OCI-LY1 (cell line): ENCODE data around the gene BAIAP3.

Experiments
- H2AFZ ChIP-seq: fragments of 200-600 bp; sonication (generic), shearing (Covaris generic); 2 replicates; pipeline ENCODE4 v1.6.0; 2014; ENCODE audit warnings: antibody characterized with exemption, mild to moderate bottlenecking, low read length
- H3F3A ChIP-seq: fragments of 200-600 bp; sonication (generic), shearing (Covaris generic); 2 replicates; pipeline ENCODE4 v1.6.0; 2014; ENCODE audit warnings: mild to moderate bottlenecking, antibody characterized with exemption, low read length, moderate library complexity; ENCODE audit not compliant: insufficient read depth
- H3K27ac ChIP-seq: fragments of 200-600 bp; sonication (generic); 2 replicates; pipeline ENCODE4 v1.5.1; 2014; ENCODE audit warnings: low read length, mixed run types, mild to moderate bottlenecking, low read depth; ENCODE audit not compliant: poor library complexity, severe bottlenecking
- H3K27me3 ChIP-seq: fragments of 200-600 bp; sonication (generic); 2 replicates; pipeline ENCODE4 v1.6.0; 2014; ENCODE audit warnings: antibody characterized with exemption, mild to moderate bottlenecking, low read length, moderate library complexity; ENCODE audit not compliant: insufficient read depth
- H3K36me3 ChIP-seq: fragments of 200-600 bp; sonication (generic); 2 replicates; pipeline ENCODE4 v1.6.1; 2014; ENCODE audit warnings: mild to moderate bottlenecking, antibody characterized with exemption, low read length, moderate library complexity, mixed read lengths; ENCODE audit not compliant: insufficient read depth
- H3K4me1 ChIP-seq: fragments of 200-600 bp; sonication (generic); 2 replicates; pipeline ENCODE4 v1.5.1; 2014; ENCODE audit warnings: mild to moderate bottlenecking, low read length, moderate library complexity; ENCODE audit not compliant: insufficient read depth, severe bottlenecking
- H3K4me2 ChIP-seq: fragments of 200-600 bp; sonication (generic), shearing (Covaris generic); 2 replicates; pipeline ENCODE4 v1.6.1; 2014; ENCODE audit warnings: low read length
- H3K4me3 ChIP-seq: fragments of 200-600 bp; sonication (generic); 2 replicates; pipeline ENCODE4 v1.5.1; 2014; ENCODE audit warnings: low read length, low read depth, mild to moderate bottlenecking, mixed read lengths; ENCODE audit not compliant: poor library complexity, severe bottlenecking
- H3K79me2 ChIP-seq: fragments of 200-600 bp; shearing (Covaris generic); 2 replicates; pipeline ENCODE4 v1.6.1; 2016; ENCODE audit warnings: mixed run types, low read length, mixed read lengths; ENCODE audit not compliant: insufficient read depth
- H3K9ac ChIP-seq: fragments of 200-600 bp; sonication (generic), shearing (Covaris generic); 2 replicates; pipeline ENCODE4 v1.6.1; 2014; ENCODE audit warnings: mild to moderate bottlenecking, low read length, mixed read lengths
- H3K9me2 ChIP-seq: fragments of 200-600 bp; sonication (generic), shearing (Covaris generic); 2 replicates; pipeline ENCODE4 v1.6.1; 2014; ENCODE audit warnings: low read depth, mild to moderate bottlenecking, low read length, mixed read lengths
- H3K9me3 ChIP-seq: fragments of 200-600 bp; shearing (Covaris generic); 2 replicates; pipeline ENCODE4 v1.6.1; 2014; ENCODE audit warnings: low read length, mixed read lengths
- H4K20me1 ChIP-seq: fragments of 200-600 bp; sonication (generic), shearing (Covaris generic); 2 replicates; pipeline ENCODE4 v1.6.0; 2016; ENCODE audit warnings: mild to moderate bottlenecking, low read length; ENCODE audit not compliant: insufficient read depth
- EZH2 ChIP-seq: fragments of 200-600 bp; sonication (generic), shearing (Covaris generic); IDR thresholded peaks from 2 replicates; pipeline ENCODE4 v1.8.0; 2017; ENCODE audit warnings: borderline replicate concordance, mixed run types, mild to moderate bottlenecking, antibody characterized with exemption, low read length, moderate library complexity, mixed read lengths
- TF ChIP-seq, protein P1 (sequence below): fragments of 200-600 bp; sonication (generic), shearing (Covaris generic); IDR thresholded peaks from 2 replicates; pipeline ENCODE4 v1.5.1; 2017; ENCODE audit warnings: mild to moderate bottlenecking, antibody characterized with exemption, low read length, moderate library complexity, mixed read lengths

The BAIAP3 gene

DNA sequence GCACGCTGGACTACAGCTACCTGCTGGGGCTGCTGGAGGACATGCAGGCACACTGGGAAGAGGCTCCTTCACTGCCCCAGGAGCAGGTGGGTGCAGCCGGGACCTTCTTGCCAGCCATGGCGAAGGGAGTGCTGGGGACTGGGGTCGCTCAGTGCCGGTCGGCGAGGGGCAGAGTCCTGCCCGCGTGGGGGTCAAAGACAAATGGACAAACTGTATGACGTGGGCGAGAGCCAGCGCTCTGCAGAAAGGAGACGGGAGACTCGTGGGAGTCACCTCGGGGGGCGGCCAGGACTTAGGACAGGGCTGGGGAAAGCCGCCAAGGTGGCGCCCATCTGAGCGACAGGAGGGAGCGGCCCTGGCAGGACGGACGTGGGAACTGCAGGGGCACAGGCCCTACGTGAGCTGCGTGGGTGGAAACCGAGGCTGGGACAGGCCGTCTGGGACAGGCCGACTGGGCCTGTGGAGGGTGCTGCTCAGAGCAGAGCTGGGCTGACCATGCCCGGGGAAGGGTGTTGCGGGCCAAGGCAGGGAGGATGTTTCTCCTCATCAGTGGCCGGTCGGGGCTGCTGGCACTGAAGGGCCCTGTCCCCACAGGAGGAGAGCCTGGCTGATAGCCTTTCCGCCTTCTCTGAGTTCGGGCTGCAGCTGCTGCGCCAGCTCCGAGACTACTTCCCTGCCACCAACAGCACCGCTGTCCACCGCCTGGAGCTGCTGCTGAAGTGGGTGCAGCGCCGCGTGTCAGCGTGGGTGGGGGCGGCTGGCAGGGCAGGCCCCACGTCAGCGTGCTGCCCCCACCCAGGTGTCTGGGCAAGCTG lies 10.2 kb downstream of the BAIAP3 start:
- peak overlapping the region; percentile 64 for H3K4me2 ChIP-seq
- no peak overlapping the region for H2AFZ ChIP-seq
- H3K27me3 ChIP-seq = peaks cover 4% of the 10 kb centered on the region; the same call in 1 of the 2 replicates
- H4K20me1 ChIP-seq = no peaks in the 10 kb centered on the region
- H3K9me3 ChIP-seq = no peaks in the 10 kb centered on the region
- H3K79me2 ChIP-seq = no peaks in the 10 kb centered on the region
- no peaks in the 10 kb centered on the region for H3K9me2 ChIP-seq
- no peak overlapping the region for H3K9ac ChIP-seq
- H3F3A ChIP-seq = no peaks in the 10 kb centered on the region; the same call in 1 of the 2 replicates
- TF ChIP-seq, protein P1, sequence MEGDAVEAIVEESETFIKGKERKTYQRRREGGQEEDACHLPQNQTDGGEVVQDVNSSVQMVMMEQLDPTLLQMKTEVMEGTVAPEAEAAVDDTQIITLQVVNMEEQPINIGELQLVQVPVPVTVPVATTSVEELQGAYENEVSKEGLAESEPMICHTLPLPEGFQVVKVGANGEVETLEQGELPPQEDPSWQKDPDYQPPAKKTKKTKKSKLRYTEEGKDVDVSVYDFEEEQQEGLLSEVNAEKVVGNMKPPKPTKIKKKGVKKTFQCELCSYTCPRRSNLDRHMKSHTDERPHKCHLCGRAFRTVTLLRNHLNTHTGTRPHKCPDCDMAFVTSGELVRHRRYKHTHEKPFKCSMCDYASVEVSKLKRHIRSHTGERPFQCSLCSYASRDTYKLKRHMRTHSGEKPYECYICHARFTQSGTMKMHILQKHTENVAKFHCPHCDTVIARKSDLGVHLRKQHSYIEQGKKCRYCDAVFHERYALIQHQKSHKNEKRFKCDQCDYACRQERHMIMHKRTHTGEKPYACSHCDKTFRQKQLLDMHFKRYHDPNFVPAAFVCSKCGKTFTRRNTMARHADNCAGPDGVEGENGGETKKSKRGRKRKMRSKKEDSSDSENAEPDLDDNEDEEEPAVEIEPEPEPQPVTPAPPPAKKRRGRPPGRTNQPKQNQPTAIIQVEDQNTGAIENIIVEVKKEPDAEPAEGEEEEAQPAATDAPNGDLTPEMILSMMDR = no peak
- TF ChIP-seq EZH2 = no peak
- H3K27ac ChIP-seq = no peak overlapping the region
- peak overlapping the region; percentile 42 for H3K4me3 ChIP-seq
- peaks cover 19% of the 10 kb centered on the region for H3K4me1 ChIP-seq
- H3K36me3 ChIP-seq = peaks cover 9% of the 10 kb centered on the region; the same call in 1 of the 2 replicates

DNA sequence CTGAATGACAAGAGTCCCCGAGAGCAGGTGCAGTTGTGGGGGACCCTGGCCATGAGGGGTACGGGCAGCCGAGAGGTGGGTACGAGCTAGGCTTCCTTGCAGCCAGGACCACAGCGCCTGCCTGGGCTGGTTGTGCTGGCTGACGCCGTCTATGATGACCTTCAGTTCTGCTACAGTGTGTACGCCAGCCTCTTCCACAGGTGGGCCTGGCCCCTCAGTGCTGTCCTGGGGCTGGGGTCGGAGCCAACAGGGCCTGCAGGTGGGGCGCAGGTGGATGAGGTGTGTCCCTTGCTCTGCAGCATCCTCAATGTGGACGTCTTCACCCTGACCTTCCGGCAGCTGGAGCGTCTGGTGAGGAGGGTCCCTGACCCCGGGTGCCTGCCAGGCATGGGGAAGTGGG lies 11.1 kb downstream of the BAIAP3 start:
- no peak overlapping the region for H3K27ac ChIP-seq
- no peak overlapping the region for H2AFZ ChIP-seq
- H3K9me3 ChIP-seq = no peaks in the 10 kb centered on the region
- H3K4me1 ChIP-seq = peaks cover 19% of the 10 kb centered on the region
- H3K4me3 ChIP-seq = no peak overlapping the region
- peaks cover 14% of the 10 kb centered on the region for H3K36me3 ChIP-seq
- H4K20me1 ChIP-seq = no peaks in the 10 kb centered on the region
- H3K9ac ChIP-seq = no peak overlapping the region
- peaks cover 4% of the 10 kb centered on the region; the same call in 1 of the 2 replicates for H3K27me3 ChIP-seq
- no peaks in the 10 kb centered on the region for H3K79me2 ChIP-seq
- TF ChIP-seq, protein P1 = no peak
- no peak for TF ChIP-seq EZH2
- no peaks in the 10 kb centered on the region; the same call in 1 of the 2 replicates for H3F3A ChIP-seq
- H3K4me2 ChIP-seq = no peak overlapping the region
- H3K9me2 ChIP-seq = no peaks in the 10 kb centered on the region

DNA sequence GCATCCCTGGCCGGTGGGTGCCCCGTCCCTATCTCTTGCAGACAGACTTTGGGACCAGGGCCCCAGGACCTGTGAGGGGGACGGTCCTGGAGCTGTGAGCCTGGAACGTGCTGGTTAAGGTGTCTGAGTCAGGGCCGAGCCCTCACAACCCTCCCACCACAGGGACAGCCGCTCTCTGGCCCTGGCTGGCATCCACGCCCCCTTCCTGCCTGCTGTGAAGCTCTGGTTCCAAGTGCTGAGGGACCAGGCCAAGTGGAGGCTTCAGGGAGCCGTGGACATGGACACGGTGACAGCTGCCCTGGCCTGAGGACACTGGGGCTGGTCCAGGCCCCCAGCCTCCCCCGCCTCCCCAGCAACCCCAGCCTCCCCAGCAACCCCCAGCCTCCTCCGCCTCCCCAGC lies 11.6 kb downstream of the BAIAP3 start:
- Histone ChIP-seq H3K9me2 (no peaks in the 10 kb centered on the region), H3K4me2 (no peak overlapping the region), H3K4me1 (peaks cover 21% of the 10 kb centered on the region), H3K9ac (no peak overlapping the region), H3K9me3 (no peaks in the 10 kb centered on the region), H3K27ac (no peak overlapping the region), H3K79me2 (no peaks in the 10 kb centered on the region), H2AFZ (no peak overlapping the region), H3K36me3 (peaks cover 19% of the 10 kb centered on the region), H3K27me3 (peaks cover 4% of the 10 kb centered on the region; the same call in 1 of the 2 replicates), H3F3A (no peaks in the 10 kb centered on the region), H4K20me1 (no peaks in the 10 kb centered on the region), H3K4me3 (no peak overlapping the region)
- TF ChIP-seq, protein P1 = no peak
- no peak for TF ChIP-seq EZH2
